Activated T-helper 2 cell treated with anti-CD3 and anti-CD28 coated beads, Interferon-gamma antibody, Interleukin-2, Interleukin-4, amounts not matched to agents 10 μg/mL and 5 μg/mL and 100 μg/mL, durations not matched to agents 14 hours and 24 hours and 36 hours (primary cell): ENCODE results near the gene LAMA4. TPM values are rescaled to one million over a fixed set of nuclear protein-coding genes. Genes with fewer than 3 reads are reported as not detected.

Source experiments
- DNase-seq: peaks from one replicate; pipeline ENCODE4 v3.0.0; 2021; ENCODE audit warnings: low spot score
- H3K27ac Mint-ChIP-seq: one replicate; pipeline ENCODE4 v1.8.0; 2021; ENCODE audit warnings: mixed read lengths
- H3K27me3 Mint-ChIP-seq: one replicate; pipeline ENCODE4 v1.8.0; 2021; ENCODE audit warnings: low read depth, mixed read lengths
- H3K36me3 Mint-ChIP-seq: one replicate; pipeline ENCODE4 v1.8.0; 2021; ENCODE audit warnings: low read depth, mixed read lengths
- H3K4me1 Mint-ChIP-seq: one replicate; pipeline ENCODE4 v1.8.0; 2021; ENCODE audit warnings: low read depth, mixed read lengths
- H3K4me3 Mint-ChIP-seq: one replicate; pipeline ENCODE4 v1.8.0; 2021; ENCODE audit warnings: low read depth, mild to moderate bottlenecking, moderate library complexity, mixed read lengths
- H3K9me3 Mint-ChIP-seq: one replicate; pipeline ENCODE4 v1.8.0; 2021; ENCODE audit warnings: mixed read lengths
- intact Hi-C: fragments of 100-400 bp; cut with micrococcal nuclease; formaldehyde crosslinking; loops from one replicate; pipeline ENCODE4 v1.15.1; 2023
- total RNA-seq: library from RNA; stranded (reverse); gene quantifications from 2 replicates; pipeline ENCODE4 v1.2.3, GENCODE V29; 2022

The LAMA4 gene
- total RNA-seq, 1 donor from 2014 or later, result not detected

GRCh38 chr6:112245511-112246203 is 8.7 kb downstream of the LAMA4 start:
- DNase-seq, result no peak
- Mint-ChIP-seq H3K27ac (no peak overlapping the region), H3K36me3 (no peaks in the 10 kb centered on the region), H3K4me1 (peaks cover 18% of the 10 kb centered on the region), H3K9me3 (no peaks in the 10 kb centered on the region), H3K4me3 (no peak overlapping the region), H3K27me3 (peaks cover 57% of the 10 kb centered on the region)
- intact Hi-C loops, result no loop called here

- H3K27me3 Mint-ChIP-seq, result peaks cover 51% of the 10 kb centered on the region
- no peaks in the 10 kb centered on the region for H3K36me3 Mint-ChIP-seq
- no peak overlapping the region for H3K27ac Mint-ChIP-seq
- H3K9me3 Mint-ChIP-seq, result no peaks in the 10 kb centered on the region
- peaks cover 18% of the 10 kb centered on the region for H3K4me1 Mint-ChIP-seq
- no peak overlapping the region for H3K4me3 Mint-ChIP-seq
- no peak for DNase-seq
- intact Hi-C loops, result no loop called here
These were observed 10.2 kb downstream of the LAMA4 start for GRCh38 chr6:112243861-112244827.

GRCh38 chr6:112241820-112242429 is 12.4 kb downstream of the LAMA4 start:
- no peaks in the 10 kb centered on the region for H3K36me3 Mint-ChIP-seq
- H3K9me3 Mint-ChIP-seq, result no peaks in the 10 kb centered on the region
- H3K4me1 Mint-ChIP-seq, result peaks cover 18% of the 10 kb centered on the region
- H3K4me3 Mint-ChIP-seq, result no peak overlapping the region
- DNase-seq, result no peak
- H3K27me3 Mint-ChIP-seq, result peaks cover 49% of the 10 kb centered on the region
- intact Hi-C loops, result no loop called here
- H3K27ac Mint-ChIP-seq, result no peak overlapping the region

GRCh38 chr6:112237595-112237994 is 16.8 kb downstream of the LAMA4 start:
- DNase-seq, result no peak
- Mint-ChIP-seq H3K4me3 (no peak overlapping the region), H3K36me3 (no peaks in the 10 kb centered on the region), H3K27ac (no peak overlapping the region), H3K9me3 (no peaks in the 10 kb centered on the region), H3K27me3 (peaks cover 42% of the 10 kb centered on the region), H3K4me1 (peaks cover 35% of the 10 kb centered on the region)
- intact Hi-C loops, result loop anchor here (5.0 kb wide), 1 partner anchor 35 kb away; no protein-coding TSS in a partner anchor

GRCh38 chr6:112237066-112237465 is 17.3 kb downstream of the LAMA4 start:
- Mint-ChIP-seq H3K9me3 (no peaks in the 10 kb centered on the region), H3K4me1 (peaks cover 30% of the 10 kb centered on the region), H3K36me3 (no peaks in the 10 kb centered on the region), H3K27ac (no peak overlapping the region), H3K4me3 (no peak overlapping the region), H3K27me3 (peaks cover 44% of the 10 kb centered on the region)
- intact Hi-C loops, result loop anchor here (5.0 kb wide), 1 partner anchor 35 kb away; no protein-coding TSS in a partner anchor
- no peak for DNase-seq

- Mint-ChIP-seq H3K9me3 (no peaks in the 10 kb centered on the region), H3K4me1 (peaks cover 21% of the 10 kb centered on the region), H3K36me3 (no peaks in the 10 kb centered on the region), H3K27me3 (peaks cover 44% of the 10 kb centered on the region), H3K27ac (no peak overlapping the region), H3K4me3 (no peak overlapping the region)
- DNase-seq, result peak; percentile 18
- intact Hi-C loops, result loop anchor here (1.0 to 5.0 kb wide), 2 partner anchors 34 to 50 kb away; no protein-coding TSS in a partner anchor
These were observed 18.4 kb downstream of the LAMA4 start for GRCh38 chr6:112235956-112236355.

GRCh38 chr6:112234601-112235000 is 19.8 kb downstream of the LAMA4 start:
- H3K27me3 Mint-ChIP-seq, result peaks cover 52% of the 10 kb centered on the region
- DNase-seq, result no peak
- H3K36me3 Mint-ChIP-seq, result no peaks in the 10 kb centered on the region
- no peak overlapping the region for H3K27ac Mint-ChIP-seq
- no peaks in the 10 kb centered on the region for H3K9me3 Mint-ChIP-seq
- peaks cover 21% of the 10 kb centered on the region for H3K4me1 Mint-ChIP-seq
- intact Hi-C loops, result no loop called here
- H3K4me3 Mint-ChIP-seq, result no peak overlapping the region

GRCh38 chr6:112233847-112234246 is 20.5 kb downstream of the LAMA4 start:
- peaks cover 56% of the 10 kb centered on the region for H3K27me3 Mint-ChIP-seq
- no peak overlapping the region for H3K4me3 Mint-ChIP-seq
- no peaks in the 10 kb centered on the region for H3K9me3 Mint-ChIP-seq
- peaks cover 21% of the 10 kb centered on the region for H3K4me1 Mint-ChIP-seq
- H3K27ac Mint-ChIP-seq, result no peak overlapping the region
- H3K36me3 Mint-ChIP-seq, result no peaks in the 10 kb centered on the region
- DNase-seq, result no peak
- intact Hi-C loops, result no loop called here

GRCh38 chr6:112232845-112233256 is 21.5 kb downstream of the LAMA4 start:
- intact Hi-C loops, result no loop called here
- no peak overlapping the region for H3K27ac Mint-ChIP-seq
- no peaks in the 10 kb centered on the region for H3K36me3 Mint-ChIP-seq
- H3K4me3 Mint-ChIP-seq, result no peak overlapping the region
- no peak for DNase-seq
- H3K4me1 Mint-ChIP-seq, result peaks cover 21% of the 10 kb centered on the region
- H3K27me3 Mint-ChIP-seq, result peaks cover 61% of the 10 kb centered on the region
- no peaks in the 10 kb centered on the region for H3K9me3 Mint-ChIP-seq

GRCh38 chr6:112231594-112232060 is 22.7 kb downstream of the LAMA4 start:
- intact Hi-C loops, result no loop called here
- Mint-ChIP-seq H3K36me3 (no peaks in the 10 kb centered on the region), H3K27ac (no peak overlapping the region), H3K9me3 (no peaks in the 10 kb centered on the region), H3K4me3 (no peak overlapping the region), H3K27me3 (peaks cover 55% of the 10 kb centered on the region), H3K4me1 (peaks cover 18% of the 10 kb centered on the region)
- no peak for DNase-seq

- intact Hi-C loops, result no loop called here
- peaks cover 59% of the 10 kb centered on the region for H3K27me3 Mint-ChIP-seq
- peaks cover 13% of the 10 kb centered on the region for H3K4me1 Mint-ChIP-seq
- no peaks in the 10 kb centered on the region for H3K9me3 Mint-ChIP-seq
- H3K4me3 Mint-ChIP-seq, result no peak overlapping the region
- no peaks in the 10 kb centered on the region for H3K36me3 Mint-ChIP-seq
- H3K27ac Mint-ChIP-seq, result no peak overlapping the region
- DNase-seq, result no peak
These were observed 23.2 kb downstream of the LAMA4 start for GRCh38 chr6:112231164-112231563.

GRCh38 chr6:112228480-112229332 is 25.7 kb downstream of the LAMA4 start:
- Mint-ChIP-seq H3K27ac (no peak overlapping the region), H3K4me1 (no peaks in the 10 kb centered on the region), H3K4me3 (no peak overlapping the region), H3K9me3 (no peaks in the 10 kb centered on the region), H3K36me3 (no peaks in the 10 kb centered on the region), H3K27me3 (peaks cover 65% of the 10 kb centered on the region)
- intact Hi-C loops, result no loop called here
- DNase-seq, result no peak
